Right atrium auricular region (tissue), 2 donors: Measurements from ENCODE around the gene BMPR2. TPM values are rescaled to one million over a fixed set of nuclear protein-coding genes. Genes with fewer than 3 reads are reported as not detected.

Experiments
- DNase-seq: peaks from one replicate; pipeline ENCODE4 v3.0.0-alpha.2; 2019; ENCODE audit warnings: low spot score
- H3K27ac ChIP-seq, 2 donors: fragments of 200-600 bp; sonication (generic); 1 replicate in 1 of 2; 2 replicates in 1 of 2; pipeline ENCODE4 v1.5.1; 2016 to 2019
- H3K27me3 ChIP-seq, 2 donors: fragments of 200-600 bp; sonication (generic); one replicate each; pipeline versions ENCODE4 v1.5.1 to v1.6.0; 2017 to 2019
- H3K36me3 ChIP-seq: fragments of 200-600 bp; sonication (generic); one replicate; pipeline ENCODE4 v1.5.1; 2016
- H3K4me1 ChIP-seq, 2 donors: fragments of 200-600 bp; sonication (generic); one replicate each; pipeline versions ENCODE4 v1.5.1 to v1.6.0; 2017 to 2019
- H3K4me3 ChIP-seq, 2 donors: fragments of 200-600 bp; sonication (generic); 1 replicate in 1 of 2; 2 replicates in 1 of 2; pipeline ENCODE4 v1.5.1; 2017 to 2019; ENCODE audit warnings: mild to moderate bottlenecking in 1 of 2, moderate library complexity in 1 of 2
- H3K9me3 ChIP-seq, 2 donors: fragments of 200-600 bp; sonication (generic); one replicate each; pipeline ENCODE4 v1.5.1; 2019
- CTCF ChIP-seq, 2 donors: fragments of 200-600 bp; sonication (generic); IDR thresholded peaks; one replicate each; pipeline ENCODE4 v1.5.1; 2019; ENCODE audit warnings: antibody characterized with exemption in 2 of 2
- total RNA-seq, 2 donors: library from RNA; depleted of rRNA; stranded (reverse); fragments of >200 nt; gene quantifications; one replicate each; pipeline ENCODE4 v1.1.0, GENCODE V29; 2016

BMPR2 gene
- total RNA-seq, 2 donors from 2014 or later, result 55.0 to 68.5 TPM

- H3K27ac ChIP-seq, result no peak overlapping the region
- no peak overlapping the region for H3K4me3 ChIP-seq
These were observed 24.8 kb downstream of the BMPR2 start for GRCh38 chr2:202400941-202401340.

GRCh38 chr2:202405798-202406197 is 29.7 kb downstream of the BMPR2 start:
- H3K27me3 ChIP-seq, result no peaks in the 10 kb centered on the region
- H3K4me1 ChIP-seq, result peaks cover 0 to 7% of the 10 kb centered on the region in 2 donors
- no peak for TF ChIP-seq CTCF (IDR thresholded peaks at IDR 0.05)
- H3K9me3 ChIP-seq, result no peaks in the 10 kb centered on the region
- no peak overlapping the region for H3K4me3 ChIP-seq
- H3K27ac ChIP-seq, result no peak overlapping the region
- DNase-seq, result no peak
- no peaks in the 10 kb centered on the region for H3K36me3 ChIP-seq

More at GRCh38 chr2:202400941-202401340, 24.8 kb downstream of the BMPR2 start:
- Histone ChIP-seq H3K4me1 (no peaks in the 10 kb centered on the region), H3K27me3 (no peaks in the 10 kb centered on the region), H3K36me3 (no peaks in the 10 kb centered on the region), H3K9me3 (no peaks in the 10 kb centered on the region)
- TF ChIP-seq CTCF (IDR thresholded peaks at IDR 0.05), result no peak
- no peak for DNase-seq

- Histone ChIP-seq H3K4me3 (no peak overlapping the region), H3K27ac (no peak overlapping the region), H3K9me3 (no peaks in the 10 kb centered on the region), H3K4me1 (peaks cover 0 to 7% of the 10 kb centered on the region in 2 donors), H3K36me3 (no peaks in the 10 kb centered on the region), H3K27me3 (no peaks in the 10 kb centered on the region)
- TF ChIP-seq CTCF (IDR thresholded peaks at IDR 0.05), result no peak
- no peak for DNase-seq
These were observed 30.4 kb downstream of the BMPR2 start for GRCh38 chr2:202406445-202406978.

GRCh38 chr2:202408546-202409140 is 32.5 kb downstream of the BMPR2 start:
- DNase-seq, result no peak
- H3K9me3 ChIP-seq, result no peaks in the 10 kb centered on the region
- peaks cover 0 to 7% of the 10 kb centered on the region in 2 donors for H3K4me1 ChIP-seq
- H3K27ac ChIP-seq, result no peak overlapping the region
- no peak for TF ChIP-seq CTCF (IDR thresholded peaks at IDR 0.05)
- H3K4me3 ChIP-seq, result no peak overlapping the region
- no peaks in the 10 kb centered on the region for H3K27me3 ChIP-seq
- H3K36me3 ChIP-seq, result no peaks in the 10 kb centered on the region

GRCh38 chr2:202410092-202410491 is 34.0 kb downstream of the BMPR2 start:
- no peaks in the 10 kb centered on the region for H3K9me3 ChIP-seq
- H3K4me1 ChIP-seq, result peaks cover 0 to 17% of the 10 kb centered on the region in 2 donors
- H3K4me3 ChIP-seq, result no peak overlapping the region
- H3K27ac ChIP-seq, result no peak overlapping the region
- no peaks in the 10 kb centered on the region for H3K27me3 ChIP-seq
- no peak for TF ChIP-seq CTCF (IDR thresholded peaks at IDR 0.05)
- DNase-seq, result no peak
- H3K36me3 ChIP-seq, result no peaks in the 10 kb centered on the region

- Histone ChIP-seq H3K27me3 (no peaks in the 10 kb centered on the region), H3K4me1 (peaks cover 0 to 17% of the 10 kb centered on the region in 2 donors), H3K4me3 (no peak overlapping the region), H3K9me3 (no peaks in the 10 kb centered on the region), H3K27ac (no peak overlapping the region), H3K36me3 (no peaks in the 10 kb centered on the region)
- DNase-seq, result no peak
- no peak for TF ChIP-seq CTCF (IDR thresholded peaks at IDR 0.05)
These were observed 35.0 kb downstream of the BMPR2 start for GRCh38 chr2:202411097-202411496.
